ENCODE data around the gene CPEB4.

DNA sequence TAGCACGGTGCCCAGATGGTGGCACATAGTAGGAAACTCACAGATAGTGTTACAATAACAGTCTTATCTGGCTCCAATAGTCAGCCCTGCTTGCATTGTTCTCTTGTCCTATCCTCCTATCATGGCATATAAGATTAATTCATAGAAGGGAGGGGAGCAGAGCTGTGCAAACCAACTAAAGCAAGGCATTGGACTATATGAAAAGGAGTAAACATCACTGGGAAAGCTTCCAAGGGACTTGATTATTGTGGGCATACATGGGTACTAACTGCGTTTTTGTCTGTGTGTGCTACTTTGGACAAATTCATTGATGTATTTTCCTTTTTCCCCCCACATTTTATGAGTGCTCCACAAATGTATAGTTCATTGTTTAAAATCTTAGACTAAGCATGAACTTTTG, 57.0 kb downstream of the CPEB4 start:
- no peak for TF ChIP-seq CTCF (IDR thresholded peaks at IDR 0.05; ENCODE audit: insufficient read depth, low read length)
- TF ChIP-seq POLR2AphosphoS5 (IDR thresholded peaks at IDR 0.05; ENCODE audit: low read depth), result no peak
- no peak for TF ChIP-seq SPI1 (IDR thresholded peaks at IDR 0.05; ENCODE audit: borderline replicate concordance, low read depth)

Measured in HL-60 (cell line).